Heart left ventricle (tissue), 13 donors: ENCODE results near the gene HSPB6.

Source experiments
- CTCF ChIP-seq, 12 donors: fragments of 200-600 bp; sonication (generic) in 4 of 12; IDR thresholded peaks; one replicate each; pipeline versions ENCODE4 v1.5.0 to v1.8.0; 2018 to 2022; ENCODE audit warnings: antibody characterized with exemption in 12 of 12, mild to moderate bottlenecking in 5 of 12
- POLR2A ChIP-seq, 2 donors: fragments of 450-650 bp; IDR thresholded peaks; one replicate each; pipeline ENCODE4 v1.6.1; 2017; ENCODE audit warnings: antibody characterized with exemption in 2 of 2, mild to moderate bottlenecking in 2 of 2, moderate library complexity in 2 of 2
- donor health status: ischemic (EF 13 %, LVEDD 7.1; RV severe dilation, severe dysfunction).
- donor health status: DM: no; HTN: yes; CAD: no.
- donor health status: DM: no; HTN: no; CAD: no.
- donor health status: ischemic (EF 25% LVEDD 6.9; RV normal size, moderate dysfunction).
- donor health status: ischemic (EF 25% LVEDD 5.7; RV mildly dilated, moderate dysfunction).
- donor health status: ischemic (EF 35%, LVEDD 5.7; RV mildly dilated, moderate dysfunction).
- donor health status: nonischemic (EF 11% LVEDD 7.7; RV severe dilation, severe dysfunction).
- donor health status: DM: yes; HTN: yes; CAD: no.
- donor health status: PGD.
- donor health status: ischemic (EF 29% LVEDD 5.4; RV normal size, mild dysfunction).
- donor health status: nonischemic (EF 23%, LVEDD 6.1; RV moderate dilation, normal function).

- TF ChIP-seq POLR2A (IDR thresholded peaks at IDR 0.05) = no peak
- TF ChIP-seq CTCF (IDR thresholded peaks at IDR 0.05) = no peak
Observed at GRCh38 chr19:35731353-35731752, 25.5 kb downstream of the HSPB6 start.
